Right lobe of liver (tissue), 6 donors: ENCODE results near the gene CFAP126. TPM values are rescaled to one million over a fixed set of nuclear protein-coding genes. Genes with fewer than 3 reads are reported as not detected.

ENCODE experiments used
- ATAC-seq, 4 donors: fragments of 200-7000 bp; cut with Tn5 transposase; one replicate each; pipeline ENCODE4 v1.9.1; 2020; ENCODE audit warnings: mild to moderate bottlenecking in 4 of 4, moderate library complexity in 4 of 4
- DNase-seq, 3 donors: peaks; one replicate each; pipeline ENCODE4 v3.0.0-alpha.2; 2020
- H3K27ac ChIP-seq, 3 donors: fragments of 200-600 bp; one replicate each; pipeline ENCODE4 v1.8.0; 2022
- H3K27me3 ChIP-seq, 2 donors: fragments of 200-600 bp; one replicate each; pipeline ENCODE4 v1.8.0; 2022
- H3K36me3 ChIP-seq, 4 donors: fragments of 200-600 bp; sonication (generic) in 1 of 4; one replicate each; pipeline versions ENCODE4 v1.5.1 to v1.8.0; 2017 to 2022; ENCODE audit warnings: control low read depth in 1 of 4
- H3K4me1 ChIP-seq, 4 donors: fragments of 200-600 bp; sonication (generic) in 1 of 4; one replicate each; pipeline versions ENCODE4 v1.5.1 to v1.8.0; 2017 to 2022; ENCODE audit warnings: control low read depth in 1 of 4
- H3K4me3 ChIP-seq, 3 donors: fragments of 200-600 bp; one replicate each; pipeline ENCODE4 v1.8.0; 2022
- H3K9me3 ChIP-seq, 4 donors: fragments of 200-600 bp; sonication (generic) in 1 of 4; one replicate each; pipeline versions ENCODE4 v1.5.1 to v1.8.0; 2017 to 2022; ENCODE audit warnings: control low read depth in 1 of 4
- CTCF ChIP-seq, 4 donors: fragments of 200-600 bp in 3 of 4; fragments of 450-650 bp in 1 of 4; IDR thresholded peaks; one replicate each; pipeline versions ENCODE4 v1.5.1 to v1.8.0; 2016 to 2022; ENCODE audit warnings: antibody characterized with exemption in 4 of 4, mild to moderate bottlenecking in 2 of 4
- POLR2A ChIP-seq: fragments of 450-650 bp; IDR thresholded peaks from one replicate; pipeline ENCODE4 v1.6.1; 2017; ENCODE audit warnings: antibody characterized with exemption, mild to moderate bottlenecking
- WGBS: methylation state at CpG from one replicate; pipeline ENCODE4 v1.1.6; 2018; ENCODE audit warnings: low coverage, low lambda C conversion rate; ENCODE audit not compliant: insufficient coverage; ENCODE audit errors: missing lambda C conversion rate; 5-methylcytosine and 5-hydroxymethylcytosine counted together
- intact Hi-C, 2 donors: fragments of 100-400 bp; cut with DNase I; formaldehyde crosslinking; loops; one replicate each; pipeline versions ENCODE4 v1.11.2 to v1.14.1; 2022
- total RNA-seq, 6 experiments: library from RNA; depleted of rRNA in 2 of 6; stranded (reverse); fragments of >200 nt in 2 of 6; fragmentation: NEBNext Ultra II Directional in 3 of 6; extraction: Animal tissue kit (Norgen Biotek cat#: 25700) in 3 of 6; gene quantifications; one replicate each; pipeline versions ENCODE4 v1.1.0 to v1.2.4, GENCODE V29; 2016 to 2023
- donor health status: DM: no; HTN: yes; CAD: no.
- donor health status: DM: no; HTN: no; CAD: no.
- donor health status: DM: no; HTN: no; CAD: no.
- donor health status: DM: no; HTN: yes; CAD: no.
- donor health status: DM: no; HTN: yes; CAD: no.

CFAP126 gene
- total RNA-seq, 6 experiments from 2014 or later: not detected

DNA sequence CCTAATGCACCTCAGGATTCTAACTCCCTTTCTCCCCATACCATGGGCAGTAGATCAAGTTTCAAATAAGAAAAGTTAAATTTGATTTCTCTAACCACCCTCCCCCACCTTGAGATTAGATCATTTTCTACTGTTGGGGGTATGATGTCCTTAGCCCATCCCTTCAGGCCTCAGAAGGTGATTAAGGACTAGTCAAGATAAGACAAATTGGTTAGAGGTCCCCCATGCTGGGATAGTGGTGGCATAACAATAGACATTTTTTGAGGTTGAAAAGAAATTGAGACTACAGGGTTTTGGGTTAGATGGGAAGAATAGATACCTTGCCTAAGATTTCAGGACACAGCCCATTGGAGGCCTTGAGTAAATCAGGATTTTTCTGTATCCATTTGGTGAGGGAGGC lies 2.5 kb downstream of the CFAP126 start:
- intact Hi-C loops: no loop called here
- H3K9me3 ChIP-seq: no peaks in the 10 kb centered on the region
- no peaks in the 10 kb centered on the region for H3K27me3 ChIP-seq
- no peak for ATAC-seq
- peaks cover 0 to 17% (median 5%) of the 10 kb centered on the region in 4 donors for H3K4me1 ChIP-seq
- no peak overlapping the region for H3K27ac ChIP-seq
- peaks cover 0 to 10% (median 0%) of the 10 kb centered on the region in 4 donors for H3K36me3 ChIP-seq
- TF ChIP-seq POLR2A (no peak), CTCF (IDR thresholded peaks at IDR 0.05) (no peak)
- no peak for DNase-seq
- H3K4me3 ChIP-seq: no peak overlapping the region

DNA sequence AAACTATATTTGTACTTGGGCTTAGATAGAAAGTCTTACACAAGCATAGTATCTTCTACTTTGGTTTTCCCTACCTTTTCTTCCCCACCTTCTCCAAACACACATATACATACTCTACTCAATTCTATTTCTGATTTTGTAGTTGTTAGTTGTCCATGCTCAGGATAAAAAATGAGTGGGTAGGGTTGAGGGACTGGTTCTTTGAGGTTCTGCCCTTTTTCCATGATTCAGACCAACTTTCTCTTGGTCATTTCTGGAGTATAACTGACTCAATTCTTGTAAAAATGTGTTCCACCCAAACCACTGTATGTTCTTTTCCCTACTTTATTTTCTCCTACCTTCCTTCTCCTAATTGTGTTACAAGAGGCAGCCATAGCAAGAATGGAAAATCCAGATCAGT lies 3.3 kb downstream of the CFAP126 start:
- H3K9me3 ChIP-seq: no peaks in the 10 kb centered on the region
- H3K36me3 ChIP-seq: peaks cover 0 to 10% (median 0%) of the 10 kb centered on the region in 4 donors
- no peak overlapping the region for H3K27ac ChIP-seq
- intact Hi-C loops: no loop called here
- H3K4me3 ChIP-seq: no peak overlapping the region
- ATAC-seq: no peak
- H3K27me3 ChIP-seq: no peaks in the 10 kb centered on the region
- DNase-seq: no peak
- H3K4me1 ChIP-seq: peaks cover 0 to 17% (median 5%) of the 10 kb centered on the region in 4 donors
- no peak for TF ChIP-seq POLR2A
- TF ChIP-seq CTCF (IDR thresholded peaks at IDR 0.05): no peak

- H3K4me3 ChIP-seq: no peak overlapping the region
- intact Hi-C loops: no loop called here
- DNase-seq: no peak
- peaks cover 0 to 21% (median 0%) of the 10 kb centered on the region in 4 donors for H3K36me3 ChIP-seq
- ATAC-seq: peak; percentile 48 to 74 (median 66)
- no peaks in the 10 kb centered on the region for H3K9me3 ChIP-seq
- no peak overlapping the region for H3K27ac ChIP-seq
- no peaks in the 10 kb centered on the region for H3K4me1 ChIP-seq
- H3K27me3 ChIP-seq: no peaks in the 10 kb centered on the region
- TF ChIP-seq POLR2A (no peak), CTCF (IDR thresholded peaks at IDR 0.05) (no peak)
These were observed 8.4 kb downstream of the CFAP126 start for GRCh38 chr1:161359291-161359690.

DNA sequence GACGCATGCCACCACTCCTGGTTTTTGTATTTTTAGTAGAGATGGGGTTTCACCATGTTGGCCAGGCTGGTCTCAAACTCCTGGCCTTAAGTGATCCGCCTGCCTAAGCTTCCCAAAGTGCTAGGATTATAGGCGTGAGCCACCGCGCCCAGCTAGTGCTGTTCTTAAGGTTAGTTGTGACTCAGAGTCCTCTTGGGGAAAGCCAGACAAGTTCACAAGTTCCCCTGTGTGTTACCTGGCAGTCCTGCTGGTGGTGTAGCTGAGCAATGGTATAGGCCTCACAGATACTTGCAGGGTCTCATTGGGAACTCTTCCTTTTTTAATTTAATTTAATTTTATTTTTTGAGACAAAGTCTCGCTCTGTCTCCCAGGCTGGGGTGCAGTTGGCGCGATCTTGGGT lies 10.6 kb downstream of the CFAP126 start:
- ATAC-seq: no peak
- H3K36me3 ChIP-seq: peaks cover 0 to 12% (median 0%) of the 10 kb centered on the region in 4 donors
- intact Hi-C loops: no loop called here
- no peaks in the 10 kb centered on the region for H3K9me3 ChIP-seq
- H3K4me1 ChIP-seq: no peaks in the 10 kb centered on the region
- DNase-seq: no peak
- no peak overlapping the region for H3K27ac ChIP-seq
- TF ChIP-seq POLR2A (no peak), CTCF (IDR thresholded peaks at IDR 0.05) (no peak)
- no peak overlapping the region for H3K4me3 ChIP-seq
- 93% methylated on average over 4 of the region's 8 CpGs for WGBS
- H3K27me3 ChIP-seq: no peaks in the 10 kb centered on the region

DNA sequence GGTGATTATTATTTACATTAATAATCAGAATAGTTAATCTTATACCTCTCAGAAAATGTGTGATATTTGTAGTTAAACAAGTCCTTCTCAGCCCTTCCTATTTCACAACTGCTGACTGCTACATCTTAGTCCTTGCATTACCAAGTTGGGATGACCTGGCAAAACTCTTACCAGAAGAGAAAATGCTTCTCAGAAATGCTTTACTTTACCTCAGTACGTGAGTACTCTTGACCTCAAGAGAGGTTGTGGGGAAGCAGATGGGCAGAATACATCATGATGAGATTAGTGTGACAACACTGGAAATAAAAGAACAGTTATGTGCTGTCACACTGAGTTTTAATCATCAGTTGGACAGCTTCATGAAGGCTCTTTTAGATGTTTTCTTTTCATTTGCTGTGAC lies 16.2 kb downstream of the CFAP126 start:
- WGBS: 23% methylated on average over 1 of the region's 1 CpG
- Histone ChIP-seq H3K9me3 (no peaks in the 10 kb centered on the region), H3K27ac (no peak overlapping the region), H3K36me3 (peaks cover 0 to 5% (median 2%) of the 10 kb centered on the region in 4 donors), H3K4me3 (no peak overlapping the region), H3K4me1 (peaks cover 0 to 5% (median 0%) of the 10 kb centered on the region in 4 donors), H3K27me3 (no peaks in the 10 kb centered on the region)
- no peak for DNase-seq
- TF ChIP-seq POLR2A (no peak), CTCF (IDR thresholded peaks at IDR 0.05) (no peak)
- ATAC-seq: peak in 3 of 4 donors; percentile 24 to 40 (median 39)
- intact Hi-C loops: no loop called here
